22Rv1 (cell line): Measurements from ENCODE around the gene HSP90AA1.

ENCODE experiments used
- H3K27ac ChIP-seq: fragments of 450-650 bp; 2 replicates; pipeline ENCODE4 v1.5.1; 2017
- ZFX ChIP-seq: fragments of 450-650 bp; IDR thresholded peaks from 2 replicates; pipeline ENCODE4 v1.6.1; 2017; ENCODE audit warnings: antibody characterized with exemption, borderline replicate concordance
- TF ChIP-seq, protein P1 (sequence below): fragments of 450-650 bp; IDR thresholded peaks from 2 replicates; pipeline ENCODE4 v1.5.1; 2017; ENCODE audit warnings: mild to moderate bottlenecking

Gene HSP90AA1

DNA sequence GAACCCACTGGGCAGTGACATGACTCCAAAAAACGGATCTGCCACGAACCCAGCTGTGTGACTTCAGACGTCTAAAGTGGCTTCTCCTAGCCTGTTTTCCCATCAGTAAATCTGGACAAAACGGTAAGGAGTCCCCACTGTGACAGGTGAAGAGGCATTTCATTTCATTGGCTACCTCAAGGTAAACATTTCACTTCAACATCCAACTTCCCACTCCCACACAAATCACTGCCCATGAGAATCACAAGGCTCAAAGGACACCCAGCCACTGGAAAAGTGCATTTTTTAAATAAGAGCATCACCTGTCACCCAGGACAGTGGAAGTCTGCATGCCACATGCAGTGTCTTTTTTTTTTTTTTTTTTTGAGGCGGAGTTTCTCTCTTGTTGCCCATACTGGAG is 27.9 kb downstream of the HSP90AA1 start:
- no peak for TF ChIP-seq ZFX
- TF ChIP-seq, protein P1, sequence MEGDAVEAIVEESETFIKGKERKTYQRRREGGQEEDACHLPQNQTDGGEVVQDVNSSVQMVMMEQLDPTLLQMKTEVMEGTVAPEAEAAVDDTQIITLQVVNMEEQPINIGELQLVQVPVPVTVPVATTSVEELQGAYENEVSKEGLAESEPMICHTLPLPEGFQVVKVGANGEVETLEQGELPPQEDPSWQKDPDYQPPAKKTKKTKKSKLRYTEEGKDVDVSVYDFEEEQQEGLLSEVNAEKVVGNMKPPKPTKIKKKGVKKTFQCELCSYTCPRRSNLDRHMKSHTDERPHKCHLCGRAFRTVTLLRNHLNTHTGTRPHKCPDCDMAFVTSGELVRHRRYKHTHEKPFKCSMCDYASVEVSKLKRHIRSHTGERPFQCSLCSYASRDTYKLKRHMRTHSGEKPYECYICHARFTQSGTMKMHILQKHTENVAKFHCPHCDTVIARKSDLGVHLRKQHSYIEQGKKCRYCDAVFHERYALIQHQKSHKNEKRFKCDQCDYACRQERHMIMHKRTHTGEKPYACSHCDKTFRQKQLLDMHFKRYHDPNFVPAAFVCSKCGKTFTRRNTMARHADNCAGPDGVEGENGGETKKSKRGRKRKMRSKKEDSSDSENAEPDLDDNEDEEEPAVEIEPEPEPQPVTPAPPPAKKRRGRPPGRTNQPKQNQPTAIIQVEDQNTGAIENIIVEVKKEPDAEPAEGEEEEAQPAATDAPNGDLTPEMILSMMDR: no peak
- no peak overlapping the region for H3K27ac ChIP-seq

DNA sequence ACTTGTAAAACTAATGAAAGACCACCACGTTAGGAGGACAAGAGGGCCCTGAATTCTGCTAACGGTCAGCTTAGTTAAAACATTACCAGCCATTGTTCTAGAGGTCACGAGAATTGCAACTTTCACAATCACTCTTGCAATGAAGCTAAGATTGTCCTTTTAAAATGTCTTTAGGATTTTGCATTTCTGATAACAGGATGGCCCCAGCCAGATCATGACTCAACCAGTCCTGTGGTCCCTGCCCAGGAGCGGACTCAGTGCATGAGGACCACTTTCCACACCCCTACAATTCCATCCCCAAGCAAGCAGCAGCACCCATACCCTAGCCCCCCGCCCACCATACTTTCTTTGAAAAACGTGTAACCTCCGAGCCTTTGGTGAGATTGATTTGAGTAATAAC is 28.7 kb downstream of the HSP90AA1 start:
- no peak overlapping the region for H3K27ac ChIP-seq
- TF ChIP-seq, protein P1: no peak
- TF ChIP-seq ZFX: no peak

DNA sequence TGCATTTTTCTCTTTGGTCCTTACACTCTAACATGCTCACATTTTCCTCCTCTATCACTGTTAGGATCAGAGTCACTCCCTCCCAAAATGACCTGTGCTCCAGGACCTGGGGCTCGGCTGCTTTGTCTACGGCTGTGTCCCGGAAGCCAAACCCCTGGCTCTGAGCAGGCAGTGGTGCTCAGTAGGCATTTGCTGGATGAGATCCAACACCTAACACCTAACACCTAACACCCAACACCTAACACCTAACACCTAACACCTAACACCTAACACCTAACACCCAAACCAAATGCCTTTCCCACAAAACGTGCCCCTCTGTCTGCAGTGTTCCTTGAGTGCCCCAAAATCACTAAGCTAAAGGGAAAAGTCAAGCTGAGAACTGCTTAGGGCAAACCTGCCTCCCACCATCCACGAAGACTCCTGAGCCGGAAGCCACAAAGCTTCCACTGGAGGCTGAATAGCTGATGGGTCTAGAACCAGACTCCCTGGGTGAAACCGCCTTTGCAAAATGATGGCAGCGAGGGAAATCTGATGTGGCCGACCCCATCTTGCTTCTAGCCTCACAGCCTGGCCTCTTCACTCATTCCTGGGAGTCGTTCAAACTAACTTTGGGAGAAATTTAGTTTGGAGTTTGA is 29.2 kb downstream of the HSP90AA1 start:
- TF ChIP-seq, protein P1: no peak
- TF ChIP-seq ZFX: no peak
- H3K27ac ChIP-seq: no peak overlapping the region

DNA sequence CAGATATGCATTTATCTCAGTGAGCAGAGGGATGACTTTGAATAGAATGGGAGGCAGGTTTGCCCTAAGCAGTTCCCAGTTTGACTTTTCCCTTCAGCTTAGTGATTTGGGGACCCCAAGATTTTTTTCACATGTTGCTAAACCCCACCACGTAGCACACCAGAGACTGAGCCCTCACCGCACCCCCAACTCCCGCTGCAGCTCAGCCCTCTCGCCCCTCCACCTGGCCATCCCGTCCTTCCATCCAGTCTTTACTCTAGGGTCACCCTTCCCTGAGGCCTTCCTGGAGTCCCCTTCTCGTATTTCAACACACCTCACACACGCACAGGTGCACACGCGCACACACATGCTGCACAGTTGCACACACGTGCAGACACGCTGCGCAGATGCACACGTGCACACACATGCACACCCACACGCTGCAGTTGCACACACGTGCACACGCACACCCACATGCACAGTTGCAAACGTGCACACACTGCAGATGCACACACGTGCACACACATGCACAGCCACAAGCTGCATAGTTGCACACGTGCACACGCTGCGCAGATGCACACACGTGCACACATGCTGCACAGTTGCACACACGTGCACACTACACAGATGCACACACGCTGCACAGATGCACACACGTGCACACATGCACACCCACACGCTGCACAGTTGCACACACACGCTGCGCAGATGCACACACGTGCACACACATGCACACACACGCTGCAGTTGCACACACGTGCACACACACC is 30.0 kb downstream of the HSP90AA1 start:
- TF ChIP-seq ZFX: no peak
- TF ChIP-seq, protein P1: no peak
- H3K27ac ChIP-seq: no peak overlapping the region

DNA sequence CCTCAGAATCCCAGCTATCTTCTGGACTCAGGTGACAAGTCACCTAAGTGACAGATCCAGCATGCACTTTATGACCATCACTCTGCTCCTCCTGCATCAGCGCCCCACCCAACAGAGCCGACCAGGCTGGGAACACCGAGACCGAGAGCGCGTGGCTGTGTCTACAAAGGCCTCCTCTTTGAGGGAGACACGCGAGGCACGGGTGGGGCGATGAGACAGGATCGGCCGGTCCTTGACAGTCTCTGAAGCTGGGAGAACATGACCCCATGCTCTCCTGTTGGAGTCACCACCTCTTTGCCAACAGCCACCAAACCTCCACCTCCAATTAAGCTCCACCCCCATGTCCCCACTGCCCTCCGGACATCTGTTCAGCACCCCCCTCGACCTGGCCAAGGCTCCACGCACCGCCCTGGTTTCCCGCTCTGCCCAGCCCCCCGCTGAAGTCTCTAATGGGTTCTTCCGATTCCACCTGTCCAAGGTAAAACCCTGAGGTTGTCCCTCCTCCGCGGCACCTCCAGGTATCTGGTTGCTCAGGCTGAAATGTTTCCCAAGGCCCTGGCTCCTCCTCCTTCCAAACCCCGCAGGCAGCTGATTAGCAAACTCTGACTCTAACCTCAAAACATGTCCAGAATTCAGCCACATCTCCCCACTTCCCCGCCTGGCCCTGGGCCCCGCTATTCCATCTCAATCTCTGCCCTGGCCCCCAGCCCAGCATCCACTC is 31.5 kb downstream of the HSP90AA1 start:
- H3K27ac ChIP-seq: no peak overlapping the region
- TF ChIP-seq, protein P1: no peak
- TF ChIP-seq ZFX: no peak

DNA sequence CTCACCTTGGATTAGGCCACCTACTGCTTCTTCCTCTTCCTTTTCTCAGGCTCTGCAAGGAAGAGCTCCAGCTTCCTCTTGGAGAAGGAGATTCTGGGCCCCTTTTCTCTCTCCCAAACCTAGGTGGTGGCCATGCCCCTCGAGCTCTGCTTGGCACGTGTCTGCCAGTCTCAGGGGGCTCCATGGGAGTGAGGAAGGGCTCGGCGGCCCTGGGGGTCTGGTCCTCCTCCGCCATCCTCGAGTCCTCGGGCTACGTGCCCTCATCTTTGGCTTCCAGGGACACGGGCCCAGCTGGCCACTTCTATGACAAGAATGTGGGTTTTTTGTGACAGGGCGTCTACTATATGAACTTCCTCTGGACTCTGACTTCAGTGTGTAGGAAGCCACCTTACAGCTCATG is 34.3 kb downstream of the HSP90AA1 start:
- H3K27ac ChIP-seq: no peak overlapping the region
- no peak for TF ChIP-seq ZFX
- TF ChIP-seq, protein P1: no peak

DNA sequence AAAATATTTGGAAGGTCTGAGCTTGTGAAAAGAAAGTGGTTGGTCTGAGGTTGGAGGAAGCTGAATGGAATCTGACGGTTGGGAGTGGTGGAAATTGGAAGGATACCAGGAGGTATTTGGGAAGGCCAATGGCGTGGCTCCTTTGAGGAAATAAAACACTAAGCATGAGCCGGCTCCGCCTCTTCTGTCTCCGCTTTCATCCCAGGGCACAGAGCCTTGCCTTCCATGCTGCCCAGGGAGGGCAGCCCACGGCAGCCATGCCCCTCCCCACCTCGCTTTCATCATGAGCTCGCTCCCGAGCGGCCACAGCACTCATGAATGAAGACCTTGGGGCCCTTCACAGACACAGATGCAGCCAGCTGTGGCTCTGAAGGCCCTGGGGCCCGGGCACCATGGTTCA is 36.2 kb downstream of the HSP90AA1 start:
- TF ChIP-seq, protein P1: no peak
- no peak for TF ChIP-seq ZFX
- peak overlapping the region; percentile 58 for H3K27ac ChIP-seq
